Activated T-cell treated with anti-CD3 and anti-CD28 coated beads, Interleukin-2, amount 50 U/mL, for 24 hours (primary cell): ENCODE measurements around the gene GJD3.
"Not testable (repeated sequence)": the region's sequence is repeated elsewhere in the genome, so short reads cannot be mapped to it uniquely, and the experiment has no call there.

ENCODE experiments used
- DNase-seq: peaks from one replicate; pipeline ENCODE4 v3.0.0-alpha.2; 2020
- H3K27ac Mint-ChIP-seq: 2 replicates; pipeline ENCODE4 v1.8.0; 2020; ENCODE audit warnings: mild to moderate bottlenecking, mixed read lengths
- H3K27me3 Mint-ChIP-seq: 2 replicates; pipeline ENCODE4 v1.8.0; 2020; ENCODE audit warnings: mixed read lengths
- H3K36me3 Mint-ChIP-seq: 2 replicates; pipeline ENCODE4 v1.8.0; 2020; ENCODE audit warnings: low read depth, mixed read lengths
- H3K4me1 Mint-ChIP-seq: 2 replicates; pipeline ENCODE4 v1.8.0; 2020; ENCODE audit warnings: low read depth, mixed read lengths
- H3K4me3 Mint-ChIP-seq: 2 replicates; pipeline ENCODE4 v1.8.0; 2020; ENCODE audit warnings: mild to moderate bottlenecking, moderate library complexity, mixed read lengths
- H3K9me3 Mint-ChIP-seq: 2 replicates; pipeline ENCODE4 v1.8.0; 2020; ENCODE audit warnings: mixed read lengths

Gene GJD3

GRCh38 chr17:40375786-40376185, 11.2 kb upstream of the GJD3 start:
- H3K36me3 Mint-ChIP-seq, H3K4me3 Mint-ChIP-seq, H3K9me3 Mint-ChIP-seq, H3K27me3 Mint-ChIP-seq, H3K27ac Mint-ChIP-seq: not testable (repeated sequence)
- DNase-seq: peak; percentile 23
- H3K4me1 Mint-ChIP-seq: peaks cover 41% of the 10 kb centered on the region

DNA sequence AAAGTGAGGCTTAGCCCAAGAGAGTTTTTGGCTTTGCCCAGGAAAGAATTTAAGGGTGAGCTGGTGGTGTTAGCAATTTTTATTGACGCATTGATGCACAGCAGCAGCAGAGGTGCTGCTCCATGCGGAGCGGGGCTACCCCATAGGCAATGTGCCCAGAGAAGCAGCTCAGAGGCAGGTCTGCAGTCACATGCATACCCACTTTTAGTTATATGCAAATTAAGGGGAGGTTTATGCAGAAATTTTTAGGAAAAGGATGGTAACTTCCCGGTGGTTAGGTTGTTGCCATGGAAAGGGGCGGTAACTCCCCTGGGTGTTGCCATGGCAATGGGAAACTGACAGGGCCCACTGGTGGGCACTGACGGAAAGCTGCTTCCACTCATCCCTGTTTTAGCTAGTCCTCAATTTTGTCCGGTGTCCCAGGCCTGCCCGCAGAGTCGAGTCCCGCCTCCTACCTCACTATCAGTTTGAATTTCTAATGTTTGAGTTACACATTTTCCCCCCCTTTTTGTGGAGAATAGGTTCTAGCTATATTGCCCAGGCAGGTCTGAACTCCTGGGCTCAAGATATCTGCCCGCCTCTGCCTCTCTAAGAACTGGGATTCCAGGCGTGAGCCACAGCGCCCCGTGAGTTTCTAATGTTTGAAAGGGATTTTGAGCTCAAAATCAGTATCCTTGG, 10.4 kb upstream of the GJD3 start:
- DNase-seq: peak; percentile 8
- no peaks in the 10 kb centered on the region for H3K36me3 Mint-ChIP-seq
- H3K4me3 Mint-ChIP-seq: no peak overlapping the region
- H3K27ac Mint-ChIP-seq: no peak overlapping the region
- peaks cover 41% of the 10 kb centered on the region for H3K4me1 Mint-ChIP-seq
- no peaks in the 10 kb centered on the region for H3K9me3 Mint-ChIP-seq
- H3K27me3 Mint-ChIP-seq: peaks cover 9% of the 10 kb centered on the region

DNA sequence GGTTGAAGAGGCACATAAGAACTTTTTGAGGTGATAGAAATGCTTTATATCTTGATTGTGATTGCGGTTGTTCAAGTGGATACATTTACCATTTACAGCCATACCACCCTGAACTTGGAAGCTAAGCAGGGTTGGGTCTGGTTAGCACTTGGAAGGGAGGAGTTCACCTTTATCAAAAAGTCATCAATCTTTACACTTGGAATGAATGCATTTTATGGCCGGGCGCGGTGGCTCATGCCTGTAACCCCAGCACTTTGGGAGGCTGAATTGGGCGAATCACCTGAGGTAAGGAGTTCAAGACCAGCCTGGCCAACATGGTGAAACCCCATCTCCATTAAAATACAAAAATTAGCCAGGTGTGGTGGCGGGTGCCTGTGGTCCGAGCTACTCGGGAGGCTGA, 9.5 kb upstream of the GJD3 start:
- no peaks in the 10 kb centered on the region for H3K9me3 Mint-ChIP-seq
- H3K4me3 Mint-ChIP-seq: no peak overlapping the region
- peaks cover 41% of the 10 kb centered on the region for H3K4me1 Mint-ChIP-seq
- peaks cover 9% of the 10 kb centered on the region for H3K27me3 Mint-ChIP-seq
- H3K27ac Mint-ChIP-seq: peak overlapping the region; percentile 85
- DNase-seq: peak; percentile 25
- no peaks in the 10 kb centered on the region for H3K36me3 Mint-ChIP-seq

GRCh38 chr17:40373324-40373723, 8.8 kb upstream of the GJD3 start:
- Mint-ChIP-seq H3K4me3 (no peak overlapping the region), H3K4me1 (peaks cover 41% of the 10 kb centered on the region), H3K36me3 (no peaks in the 10 kb centered on the region), H3K9me3 (no peaks in the 10 kb centered on the region), H3K27me3 (peaks cover 9% of the 10 kb centered on the region), H3K27ac (peak overlapping the region; percentile 85)
- no peak for DNase-seq

DNA sequence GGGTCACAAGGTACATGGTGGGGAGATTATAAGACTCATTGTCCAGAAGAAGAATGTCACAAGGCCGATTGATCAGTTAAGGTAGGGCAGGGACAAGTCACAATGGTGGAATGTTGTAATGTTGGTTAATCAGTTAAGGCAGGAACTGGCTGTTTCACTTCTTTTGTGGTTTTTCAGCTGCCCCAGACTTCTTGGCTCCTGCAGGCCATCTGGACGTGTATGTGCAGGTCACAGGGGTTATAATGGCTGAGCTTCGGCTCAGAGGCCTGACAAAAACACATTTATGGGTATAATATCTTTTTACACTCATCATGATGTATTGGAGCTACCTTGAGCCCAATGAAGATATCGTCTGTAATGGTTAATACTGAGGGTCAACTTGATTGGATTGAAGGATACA, 8.1 kb upstream of the GJD3 start:
- H3K9me3 Mint-ChIP-seq, H3K27me3 Mint-ChIP-seq, H3K36me3 Mint-ChIP-seq, H3K4me3 Mint-ChIP-seq: not testable (repeated sequence)
- Mint-ChIP-seq H3K4me1 (peaks cover 41% of the 10 kb centered on the region), H3K27ac (peak overlapping the region; percentile 85)
- DNase-seq: peak; percentile 9

DNA sequence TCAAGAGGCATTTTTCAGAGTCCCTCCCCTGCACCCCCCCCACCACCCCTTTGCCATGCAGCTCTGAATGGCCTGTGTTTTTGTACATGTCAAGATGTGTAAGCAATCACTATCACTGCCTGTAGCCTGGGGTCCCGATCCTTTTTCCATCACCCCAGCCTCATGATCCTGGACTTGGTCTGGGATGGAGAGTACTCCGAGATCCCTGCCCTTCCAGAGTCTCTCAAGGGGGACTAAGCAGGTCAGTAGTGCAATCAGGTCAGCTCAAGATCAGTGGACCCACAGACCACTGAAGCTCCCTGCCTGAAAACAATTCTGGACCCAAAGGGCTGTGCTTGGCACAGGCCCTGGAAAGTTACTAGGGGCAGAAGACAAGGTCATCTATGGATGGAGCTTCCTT, 7.5 kb upstream of the GJD3 start:
- H3K9me3 Mint-ChIP-seq: no peaks in the 10 kb centered on the region
- peaks cover 7% of the 10 kb centered on the region for H3K27me3 Mint-ChIP-seq

DNA sequence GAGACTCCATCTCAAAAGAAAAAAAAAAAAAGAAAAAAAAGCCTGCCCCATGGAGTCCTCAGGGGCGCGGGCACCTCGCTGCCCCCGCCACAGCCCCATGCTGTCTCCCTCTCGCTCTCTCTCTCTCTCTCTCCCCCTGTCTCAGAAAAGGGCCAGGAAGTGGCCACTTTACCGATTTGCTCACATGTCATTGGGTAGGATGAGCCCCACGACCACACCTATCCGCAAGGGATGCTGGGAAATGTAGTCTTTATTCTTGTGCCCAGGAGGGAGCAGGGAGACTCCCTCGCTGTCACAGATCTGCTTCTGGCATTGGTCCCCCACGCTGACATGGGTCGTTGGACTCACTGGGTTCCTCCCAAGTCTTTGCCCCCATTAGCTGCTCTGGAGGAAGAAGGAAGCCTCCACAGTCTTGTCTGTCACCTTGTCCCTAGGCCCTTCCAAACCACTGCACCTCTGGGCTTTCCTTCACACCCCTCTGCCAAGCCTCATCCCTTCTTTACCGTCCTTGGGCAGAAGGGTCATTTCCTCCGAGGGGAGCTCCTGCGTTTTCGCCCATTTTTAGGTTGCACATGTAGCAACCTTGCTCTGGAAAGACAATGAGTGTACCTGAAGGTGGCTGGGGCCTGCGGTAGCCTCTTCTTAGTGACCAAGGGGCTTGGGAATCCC, 6.9 kb upstream of the GJD3 start:
- peak; percentile 39 for DNase-seq
- peaks cover under 1% of the 10 kb centered on the region for H3K27me3 Mint-ChIP-seq
- peaks cover 36% of the 10 kb centered on the region for H3K4me1 Mint-ChIP-seq
- H3K9me3 Mint-ChIP-seq: no peaks in the 10 kb centered on the region
- no peak overlapping the region for H3K4me3 Mint-ChIP-seq
- no peak overlapping the region for H3K27ac Mint-ChIP-seq
- no peaks in the 10 kb centered on the region for H3K36me3 Mint-ChIP-seq

More for the DNA sequence above, 7.5 kb upstream of the GJD3 start:
- no peaks in the 10 kb centered on the region for H3K36me3 Mint-ChIP-seq
- H3K4me3 Mint-ChIP-seq: no peak overlapping the region
- peaks cover 41% of the 10 kb centered on the region for H3K4me1 Mint-ChIP-seq
- DNase-seq: peak; percentile 26
- peak overlapping the region; percentile 7 for H3K27ac Mint-ChIP-seq

GRCh38 chr17:40369923-40370322, 5.4 kb upstream of the GJD3 start:
- Mint-ChIP-seq H3K27ac (no peak overlapping the region), H3K4me1 (peaks cover 33% of the 10 kb centered on the region), H3K4me3 (no peak overlapping the region), H3K27me3 (no peaks in the 10 kb centered on the region), H3K36me3 (no peaks in the 10 kb centered on the region), H3K9me3 (no peaks in the 10 kb centered on the region)
- peak; percentile 21 for DNase-seq

DNA sequence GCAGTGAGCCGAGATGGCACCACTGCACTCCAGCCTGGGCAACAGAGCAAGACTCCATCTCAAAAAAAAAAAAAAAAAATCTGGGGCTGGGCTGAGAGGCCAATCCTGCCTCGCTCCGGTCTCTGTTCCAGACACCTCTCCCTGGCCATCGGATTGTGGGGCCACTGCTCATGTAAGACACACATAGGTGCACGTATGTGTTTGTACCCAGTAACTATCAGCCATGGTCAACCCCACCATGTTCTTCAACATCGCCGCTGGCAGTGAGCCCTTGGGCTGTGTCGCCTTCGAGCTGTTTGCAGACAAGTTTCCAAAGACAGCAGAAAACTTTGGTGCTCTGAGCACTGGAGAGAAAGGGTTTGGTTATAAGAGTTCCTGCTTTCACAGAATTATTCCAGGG, 3.2 kb upstream of the GJD3 start:
- H3K4me1 Mint-ChIP-seq: peaks cover 21% of the 10 kb centered on the region
- not testable (repeated sequence) for H3K27ac Mint-ChIP-seq, H3K36me3 Mint-ChIP-seq, H3K27me3 Mint-ChIP-seq, H3K4me3 Mint-ChIP-seq, H3K9me3 Mint-ChIP-seq
- peak; percentile 22 for DNase-seq

DNA sequence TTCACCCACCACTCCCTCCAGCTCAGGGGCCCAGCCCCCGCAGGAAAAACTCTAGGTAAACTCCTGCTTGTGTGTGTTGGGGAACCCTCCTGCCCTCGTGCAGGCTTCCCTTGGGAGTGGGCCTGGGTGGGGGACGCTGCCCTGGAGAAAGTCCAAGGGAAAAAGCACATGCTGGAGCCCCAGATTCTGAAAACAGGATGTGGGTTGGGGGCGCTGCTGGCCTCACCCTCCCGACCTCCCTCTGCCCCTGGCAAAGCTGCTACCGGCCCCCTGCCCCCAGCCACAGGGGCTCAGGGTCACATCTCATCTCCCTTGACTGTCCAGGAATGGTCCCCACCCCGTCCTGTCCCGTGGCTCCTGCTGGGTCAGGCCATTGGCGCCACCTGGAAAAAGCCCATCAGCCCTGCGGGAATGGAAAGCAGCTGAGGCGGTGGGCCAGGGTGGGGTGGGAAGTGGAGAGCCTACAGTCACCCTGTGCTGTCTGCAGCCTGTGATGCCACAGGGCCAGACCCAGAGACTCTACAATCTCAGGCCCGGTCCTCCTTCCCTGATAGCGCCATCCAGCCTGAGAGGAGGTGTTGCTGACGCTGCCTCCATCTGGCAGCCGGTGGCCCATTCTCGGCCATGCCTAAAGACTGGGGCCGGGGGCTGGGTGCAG, 2.5 kb upstream of the GJD3 start:
- Mint-ChIP-seq H3K4me1 (peaks cover 19% of the 10 kb centered on the region), H3K4me3 (no peak overlapping the region), H3K27ac (no peak overlapping the region), H3K36me3 (no peaks in the 10 kb centered on the region), H3K9me3 (no peaks in the 10 kb centered on the region), H3K27me3 (peaks cover 9% of the 10 kb centered on the region)
- DNase-seq: peak; percentile 26

DNA sequence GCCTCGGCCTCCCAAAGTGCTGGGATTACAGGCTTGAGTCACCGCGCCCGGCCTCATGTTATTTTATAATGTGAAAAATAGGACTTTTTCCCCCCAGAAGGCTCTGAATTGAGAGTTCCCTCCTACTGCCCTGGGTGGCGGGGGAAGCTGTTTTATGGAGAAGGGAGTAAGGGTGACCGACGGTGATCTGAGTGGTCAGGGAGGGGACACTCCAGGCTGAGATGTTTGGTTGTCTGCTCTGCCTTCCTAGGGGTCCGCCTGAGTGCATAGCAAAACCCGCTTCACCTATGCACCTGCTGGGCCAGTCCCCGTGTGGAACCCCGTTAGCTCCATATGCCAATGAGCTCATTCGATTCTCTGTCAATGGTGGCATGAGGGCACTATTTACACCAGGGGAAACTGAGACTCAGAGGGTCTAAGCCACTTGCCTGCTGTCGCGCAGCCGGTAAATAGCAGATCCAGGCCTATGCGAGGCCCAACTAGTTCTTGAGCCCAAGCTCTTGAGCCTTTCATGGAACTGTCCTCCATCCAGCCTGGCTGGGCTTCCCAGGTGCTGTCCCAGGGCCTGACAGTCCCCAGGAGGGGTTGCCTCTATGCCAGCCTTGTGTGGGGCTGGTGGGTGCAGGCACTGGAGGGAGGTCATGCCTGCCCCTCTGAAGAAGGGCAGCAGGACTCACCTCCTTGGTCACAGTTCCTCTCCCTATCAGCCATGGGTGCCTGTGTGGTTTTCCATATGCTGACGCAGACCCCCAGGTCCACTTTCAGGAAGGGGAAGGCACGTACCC, 1.7 kb upstream of the GJD3 start:
- Mint-ChIP-seq H3K27ac (no peak overlapping the region), H3K9me3 (no peaks in the 10 kb centered on the region), H3K4me3 (no peak overlapping the region), H3K27me3 (peaks cover 14% of the 10 kb centered on the region), H3K36me3 (no peaks in the 10 kb centered on the region), H3K4me1 (peaks cover 19% of the 10 kb centered on the region)
- DNase-seq: no peak

DNA sequence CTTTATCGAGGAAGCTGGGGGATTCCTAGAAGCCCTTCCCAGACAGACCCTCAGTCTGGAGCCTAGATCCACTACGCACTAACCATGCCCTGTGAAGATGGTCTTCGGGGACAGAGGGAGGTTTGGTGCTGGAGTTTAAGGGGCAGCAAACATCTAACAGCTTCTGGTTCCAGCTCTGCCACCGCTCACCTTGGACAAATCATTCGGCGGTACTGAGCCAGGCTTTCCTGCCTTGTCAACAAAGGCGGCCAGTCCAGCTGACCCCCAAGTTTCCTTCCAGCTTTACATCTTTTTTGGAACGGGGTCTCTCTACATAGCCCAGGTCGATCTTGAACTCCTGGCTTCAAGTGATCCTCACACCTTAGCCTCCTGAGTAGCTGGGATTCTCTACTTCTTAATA, 369 bp upstream of the GJD3 start:
- Mint-ChIP-seq H3K4me3 (peak overlapping the region; percentile 1), H3K27ac (no peak overlapping the region), H3K9me3 (no peaks in the 10 kb centered on the region)

GRCh38 chr17:40363111-40363827, 1.3 kb downstream of the GJD3 start:
- no peaks in the 10 kb centered on the region for H3K9me3 Mint-ChIP-seq
- peaks cover 26% of the 10 kb centered on the region for H3K4me1 Mint-ChIP-seq
- peak; percentile 73 for DNase-seq
- peak overlapping the region; percentile 71 for H3K4me3 Mint-ChIP-seq
- no peak overlapping the region for H3K27ac Mint-ChIP-seq
- no peaks in the 10 kb centered on the region for H3K36me3 Mint-ChIP-seq
- peaks cover 22% of the 10 kb centered on the region for H3K27me3 Mint-ChIP-seq

More for the DNA sequence above, 369 bp upstream of the GJD3 start:
- no peak for DNase-seq
- peaks cover 22% of the 10 kb centered on the region for H3K4me1 Mint-ChIP-seq
- peaks cover 22% of the 10 kb centered on the region for H3K27me3 Mint-ChIP-seq
- no peaks in the 10 kb centered on the region for H3K36me3 Mint-ChIP-seq

- Mint-ChIP-seq H3K4me1 (peaks cover 26% of the 10 kb centered on the region), H3K27ac (no peak overlapping the region), H3K36me3 (no peaks in the 10 kb centered on the region), H3K27me3 (peaks cover 22% of the 10 kb centered on the region), H3K9me3 (no peaks in the 10 kb centered on the region), H3K4me3 (peak overlapping the region; percentile 71)
- peak; percentile 91 for DNase-seq
Observed at GRCh38 chr17:40362696-40363110, 1.8 kb downstream of the GJD3 start.
